ENCODE results near the gene ZNF569. TPM values are rescaled to one million over a fixed set of nuclear protein-coding genes. Genes with fewer than 3 reads are reported as not detected.

Gene ZNF569
- total RNA-seq (2022) (3.4 and 3.9 TPM in 2 replicates), Bru-seq, nascent RNA (percentile 45 among the genes with signal in this experiment), BruChase-seq, experiment 1, labeled RNA remaining after a 6-hour chase (percentile 40 among the genes with signal in this experiment), BruChase-seq, experiment 2, labeled RNA remaining after a 2-hour chase (percentile 44 among the genes with signal in this experiment)
- long read RNA-seq, full-length matches to known transcripts: 6 of 15 reads
- long read RNA-seq, partial matches to known transcripts: 0 of 15 reads
- long read RNA-seq, other reads (novel, unspliced or antisense): 9 of 15 reads

GRCh38 chr19:37466798-37467607 lies at the start of gene ZNF569:
TSS of gene ZNF569 (minus strand) at chr19:37467444. CDS start at chr19:37444921, 22,523 bp downstream.
- BruUV-seq (replicated peaks): no TSS peak
- no peaks in the 10 kb centered on the region for H3K36me3 Mint-ChIP-seq (ENCODE audit: insufficient read depth, unreplicated experiment)
- no peak for TF ChIP-seq CTCF (IDR thresholded peaks at IDR 0.05; ENCODE audit: unreplicated experiment)
- H3K9me3 Mint-ChIP-seq (ENCODE audit: unreplicated experiment): peaks cover 16% of the 10 kb centered on the region
- no peaks in the 10 kb centered on the region for H3K27me3 Mint-ChIP-seq (ENCODE audit: insufficient read depth, unreplicated experiment)
- peak; percentile 84 for DNase-seq (ENCODE audit: unreplicated experiment)
- CTCF ChIA-PET: no interaction called here
- peak within 1 kb of the TSS; percentile 91 for H3K4me3 Mint-ChIP-seq (ENCODE audit: unreplicated experiment)
- POLR2A ChIA-PET: interaction anchor here (0.7 to 4.5 kb wide), 6 partner anchors 96 to 616 kb away, joined by 3 to 42 read pairs (median 4); partner anchors contain the start of genes ZNF345, ZNF527, ZNF540 and ZNF571
- peak within 1 kb of the TSS; percentile 72 for H3K27ac Mint-ChIP-seq (ENCODE audit: low read depth, unreplicated experiment)
- intact Hi-C loops (cut with micrococcal nuclease): loop anchor here (1.0 to 5.0 kb wide), 2 partner anchors 128 to 250 kb away; partner anchors contain the start of gene ZNF383
- no peaks in the 10 kb centered on the region for H3K4me1 Mint-ChIP-seq (ENCODE audit: insufficient read depth, unreplicated experiment)

GRCh38 chr19:37513397-37513796 lies 46.2 kb upstream of the ZNF569 start:
- no peak for DNase-seq (ENCODE audit: unreplicated experiment)
- no TSS peak for BruUV-seq (replicated peaks)
- no peaks in the 10 kb centered on the region for H3K4me1 Mint-ChIP-seq (ENCODE audit: insufficient read depth, unreplicated experiment)
- TF ChIP-seq CTCF (IDR thresholded peaks at IDR 0.05; ENCODE audit: unreplicated experiment): no peak
- H3K27me3 Mint-ChIP-seq (ENCODE audit: insufficient read depth, unreplicated experiment): no peaks in the 10 kb centered on the region
- H3K27ac Mint-ChIP-seq (ENCODE audit: low read depth, unreplicated experiment): no peak overlapping the region
- CTCF ChIA-PET: no interaction called here
- no peaks in the 10 kb centered on the region for H3K36me3 Mint-ChIP-seq (ENCODE audit: insufficient read depth, unreplicated experiment)
- POLR2A ChIA-PET: no interaction called here
- peaks cover 13% of the 10 kb centered on the region for H3K9me3 Mint-ChIP-seq (ENCODE audit: unreplicated experiment)
- H3K4me3 Mint-ChIP-seq (ENCODE audit: unreplicated experiment): no peak overlapping the region
- intact Hi-C loops (cut with micrococcal nuclease): no loop called here

- ChIA-PET CTCF (interaction anchor here (0.8 kb wide), 1 partner anchor 67 kb away, joined by 4 read pairs; no protein-coding TSS in a partner anchor), POLR2A (no interaction called here)
- no peaks in the 10 kb centered on the region for H3K36me3 Mint-ChIP-seq (ENCODE audit: insufficient read depth, unreplicated experiment)
Observed at GRCh38 chr19:37511821-37512220, 44.6 kb upstream of the ZNF569 start.

More at GRCh38 chr19:37511821-37512220, 44.6 kb upstream of the ZNF569 start:
- Mint-ChIP-seq H3K4me3 (ENCODE audit: unreplicated experiment) (no peak overlapping the region), H3K4me1 (ENCODE audit: insufficient read depth, unreplicated experiment) (no peaks in the 10 kb centered on the region), H3K9me3 (ENCODE audit: unreplicated experiment) (peaks cover 13% of the 10 kb centered on the region), H3K27ac (ENCODE audit: low read depth, unreplicated experiment) (no peak overlapping the region), H3K27me3 (ENCODE audit: insufficient read depth, unreplicated experiment) (no peaks in the 10 kb centered on the region)
- no TSS peak for BruUV-seq (replicated peaks)
- TF ChIP-seq CTCF (IDR thresholded peaks at IDR 0.05; ENCODE audit: unreplicated experiment): no peak
- DNase-seq (ENCODE audit: unreplicated experiment): no peak
- intact Hi-C loops (cut with micrococcal nuclease): no loop called here
